ENCODE results near the gene ZBTB20.

ZBTB20 gene

DNA sequence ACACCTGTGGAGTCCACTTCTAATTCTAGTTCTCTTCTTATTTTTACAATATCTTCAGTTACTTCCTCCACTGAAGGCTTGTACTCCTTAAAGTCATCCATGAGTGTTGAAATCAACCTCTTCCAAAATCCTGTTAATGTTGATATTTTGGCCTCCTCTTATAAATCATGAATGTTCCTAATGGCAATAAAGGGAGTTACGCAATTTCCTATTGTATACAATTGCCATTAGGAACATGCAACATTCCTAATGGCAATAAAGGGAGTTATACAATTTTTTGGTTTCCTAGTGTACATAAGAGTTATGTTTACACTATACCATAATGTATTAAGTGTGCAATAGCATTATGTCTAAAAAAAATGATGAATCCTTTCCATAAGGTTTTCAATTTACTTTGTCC, 862.4 kb downstream of the ZBTB20 start:
- no peaks in the 10 kb centered on the region for H3K27me3 ChIP-seq (ENCODE audit: control insufficient read depth in 2 of 2, insufficient read depth in 2 of 2, low read length in 2 of 2)

More for the DNA sequence above, 862.4 kb downstream of the ZBTB20 start:
- Histone ChIP-seq H3K4me1 (ENCODE audit: control insufficient read depth in 2 of 2, insufficient read depth in 2 of 2, low read length in 2 of 2) (no peaks in the 10 kb centered on the region), H3K27ac (ENCODE audit: low read depth in 2 of 2, low read length in 2 of 2) (no peak overlapping the region), H3K36me3 (ENCODE audit: control insufficient read depth in 2 of 2, insufficient read depth in 2 of 2, low read length in 2 of 2) (no peaks in the 10 kb centered on the region), H3K9ac (ENCODE audit: low read depth in 1 of 2, low read length in 2 of 2) (no peak overlapping the region), H3K4me3 (ENCODE audit: low read length in 2 of 2) (no peak overlapping the region), H3K9me3 (ENCODE audit: control insufficient read depth in 2 of 2, low read length in 2 of 2) (no peaks in the 10 kb centered on the region)

Measured in mucosa of rectum (tissue), 2 donors.